ENCODE data around the gene ELL. TPM values are rescaled to one million over a fixed set of nuclear protein-coding genes. Genes with fewer than 3 reads are reported as not detected.

ELL gene
- total and polyA plus RNA-seq, 8 donors: 4.1 to 88.7 (median 11.2) TPM

- H3K4me1 ChIP-seq: peaks cover 39 to 70% (median 59%) of the 10 kb centered on the region in 4 donors
- TF ChIP-seq EP300 (IDR thresholded peaks at IDR 0.05) (no peak), CTCF (IDR thresholded peaks at IDR 0.05) (no peak), POLR2AphosphoS5 (IDR thresholded peaks at IDR 0.05) (no peak), POLR2A (IDR thresholded peaks at IDR 0.05) (no peak)
- 85 to 87% (median 87%) methylated on average over 30 to 46 of the region's 46 CpGs for WGBS, 5 donors
- intact Hi-C loops (cut with DNase I; ENCODE audit: low total_unique reads): no loop called here
- peaks cover 0 to 39% (median 0%) of the 10 kb centered on the region in 3 donors for H3K27me3 ChIP-seq
- H3K9me3 ChIP-seq: no peaks in the 10 kb centered on the region
- H3K36me3 ChIP-seq: peaks cover 0 to 16% (median 7%) of the 10 kb centered on the region in 4 donors
- peak overlapping the region; percentile 50 to 76 (median 54) for H3K4me3 ChIP-seq
- peak overlapping the region in 3 of 5 donors; percentile 58 to 79 (median 79) for H3K27ac ChIP-seq
- peak in 1 of 2 donors; percentile 55 for DNase-seq
Measured at GRCh38 chr19:18435842-18436670, 85.8 kb downstream of the ELL start.

GRCh38 chr19:18435178-18435841 lies 86.6 kb downstream of the ELL start:
- Histone ChIP-seq H3K4me3 (no peak overlapping the region), H3K27me3 (peaks cover 0 to 39% (median 0%) of the 10 kb centered on the region in 3 donors), H3K4me1 (peaks cover 39 to 77% (median 62%) of the 10 kb centered on the region in 4 donors), H3K36me3 (peaks cover 0 to 22% (median 8%) of the 10 kb centered on the region in 4 donors), H3K9me3 (no peaks in the 10 kb centered on the region), H3K27ac (no peak overlapping the region)
- 94 to 96% (median 95%) methylated on average over 24 to 49 of the region's 49 CpGs for WGBS, 5 donors
- intact Hi-C loops (cut with DNase I; ENCODE audit: low total_unique reads): no loop called here
- TF ChIP-seq POLR2A (IDR thresholded peaks at IDR 0.05) (no peak), POLR2AphosphoS5 (IDR thresholded peaks at IDR 0.05) (no peak), EP300 (IDR thresholded peaks at IDR 0.05) (no peak), CTCF (IDR thresholded peaks at IDR 0.05) (no peak)
- DNase-seq: peak in 1 of 2 donors; percentile 44

- peak overlapping the region in 3 of 5 donors; percentile 58 to 79 (median 70) for H3K27ac ChIP-seq
- peaks cover 0 to 22% (median 8%) of the 10 kb centered on the region in 4 donors for H3K36me3 ChIP-seq
- peaks cover 0 to 39% (median 0%) of the 10 kb centered on the region in 3 donors for H3K27me3 ChIP-seq
- DNase-seq: peak in 1 of 2 donors; percentile 46
- 81 to 90% (median 85%) methylated on average over 17 to 21 of the region's 21 CpGs for WGBS, 5 donors
- TF ChIP-seq CTCF (IDR thresholded peaks at IDR 0.05) (no peak), POLR2A (IDR thresholded peaks at IDR 0.05) (no peak)
- intact Hi-C loops (cut with DNase I; ENCODE audit: low total_unique reads): no loop called here
- no peaks in the 10 kb centered on the region for H3K9me3 ChIP-seq
- peaks cover 41 to 78% (median 64%) of the 10 kb centered on the region in 4 donors for H3K4me1 ChIP-seq
- H3K4me3 ChIP-seq: peak overlapping the region in 1 of 4 donors; percentile 45
Measured at GRCh38 chr19:18434411-18435175, 87.3 kb downstream of the ELL start.
